C4-2B (cell line): Measurements from ENCODE around the gene TCERG1L.
"Not testable (repeated sequence)": the region's sequence is repeated elsewhere in the genome, so short reads cannot be mapped to it uniquely, and the experiment has no call there.

Source experiments
- H3K27ac ChIP-seq: fragments of 450-650 bp; 2 replicates; pipeline ENCODE4 v1.5.1; 2017
- ZFX ChIP-seq: fragments of 450-650 bp; IDR thresholded peaks from 2 replicates; pipeline ENCODE4 v1.6.1; 2017
- TF ChIP-seq, protein P1 (sequence below): fragments of 450-650 bp; conservative IDR thresholded peaks from 2 replicates; pipeline ENCODE4 v1.5.1; 2017; ENCODE audit warnings: mild to moderate bottlenecking

The TCERG1L gene

DNA sequence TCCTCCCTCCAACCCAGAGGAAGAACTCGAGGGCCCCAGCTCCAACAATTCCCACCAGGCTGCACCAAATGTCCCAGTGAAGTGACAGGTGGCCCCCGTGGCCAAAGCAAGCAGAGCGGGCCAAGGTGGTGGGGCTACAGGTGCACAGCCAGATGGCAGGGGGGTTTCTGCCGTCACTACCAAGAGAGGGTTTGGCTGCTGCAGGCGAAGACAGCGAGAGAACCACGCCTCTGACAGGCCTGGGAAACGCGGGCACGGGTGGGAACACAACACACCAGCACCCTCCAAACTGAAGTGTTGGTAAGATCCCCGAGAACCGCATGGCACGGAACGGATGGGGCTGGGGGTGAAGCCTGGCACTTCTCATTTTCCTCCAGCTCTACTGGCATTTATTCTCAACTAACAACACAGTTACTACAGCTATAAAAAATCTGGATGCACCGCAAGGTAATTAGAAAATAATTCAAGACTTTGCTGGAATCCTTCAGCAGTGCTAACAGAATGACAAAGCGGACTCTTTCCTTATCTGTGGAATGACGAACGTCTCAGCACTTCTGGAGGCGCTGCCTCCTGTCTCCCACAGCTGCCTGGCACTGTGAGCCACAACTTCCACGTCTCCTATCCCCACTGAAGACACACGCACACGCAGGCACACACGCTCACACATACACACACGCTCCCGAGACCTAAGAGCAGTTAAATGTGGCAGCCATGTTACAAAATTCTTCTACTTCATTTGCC, 167.9 kb downstream of the TCERG1L start:
- H3K27ac ChIP-seq: no peak overlapping the region
- TF ChIP-seq ZFX: no peak
- TF ChIP-seq, protein P1, sequence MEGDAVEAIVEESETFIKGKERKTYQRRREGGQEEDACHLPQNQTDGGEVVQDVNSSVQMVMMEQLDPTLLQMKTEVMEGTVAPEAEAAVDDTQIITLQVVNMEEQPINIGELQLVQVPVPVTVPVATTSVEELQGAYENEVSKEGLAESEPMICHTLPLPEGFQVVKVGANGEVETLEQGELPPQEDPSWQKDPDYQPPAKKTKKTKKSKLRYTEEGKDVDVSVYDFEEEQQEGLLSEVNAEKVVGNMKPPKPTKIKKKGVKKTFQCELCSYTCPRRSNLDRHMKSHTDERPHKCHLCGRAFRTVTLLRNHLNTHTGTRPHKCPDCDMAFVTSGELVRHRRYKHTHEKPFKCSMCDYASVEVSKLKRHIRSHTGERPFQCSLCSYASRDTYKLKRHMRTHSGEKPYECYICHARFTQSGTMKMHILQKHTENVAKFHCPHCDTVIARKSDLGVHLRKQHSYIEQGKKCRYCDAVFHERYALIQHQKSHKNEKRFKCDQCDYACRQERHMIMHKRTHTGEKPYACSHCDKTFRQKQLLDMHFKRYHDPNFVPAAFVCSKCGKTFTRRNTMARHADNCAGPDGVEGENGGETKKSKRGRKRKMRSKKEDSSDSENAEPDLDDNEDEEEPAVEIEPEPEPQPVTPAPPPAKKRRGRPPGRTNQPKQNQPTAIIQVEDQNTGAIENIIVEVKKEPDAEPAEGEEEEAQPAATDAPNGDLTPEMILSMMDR: no peak

DNA sequence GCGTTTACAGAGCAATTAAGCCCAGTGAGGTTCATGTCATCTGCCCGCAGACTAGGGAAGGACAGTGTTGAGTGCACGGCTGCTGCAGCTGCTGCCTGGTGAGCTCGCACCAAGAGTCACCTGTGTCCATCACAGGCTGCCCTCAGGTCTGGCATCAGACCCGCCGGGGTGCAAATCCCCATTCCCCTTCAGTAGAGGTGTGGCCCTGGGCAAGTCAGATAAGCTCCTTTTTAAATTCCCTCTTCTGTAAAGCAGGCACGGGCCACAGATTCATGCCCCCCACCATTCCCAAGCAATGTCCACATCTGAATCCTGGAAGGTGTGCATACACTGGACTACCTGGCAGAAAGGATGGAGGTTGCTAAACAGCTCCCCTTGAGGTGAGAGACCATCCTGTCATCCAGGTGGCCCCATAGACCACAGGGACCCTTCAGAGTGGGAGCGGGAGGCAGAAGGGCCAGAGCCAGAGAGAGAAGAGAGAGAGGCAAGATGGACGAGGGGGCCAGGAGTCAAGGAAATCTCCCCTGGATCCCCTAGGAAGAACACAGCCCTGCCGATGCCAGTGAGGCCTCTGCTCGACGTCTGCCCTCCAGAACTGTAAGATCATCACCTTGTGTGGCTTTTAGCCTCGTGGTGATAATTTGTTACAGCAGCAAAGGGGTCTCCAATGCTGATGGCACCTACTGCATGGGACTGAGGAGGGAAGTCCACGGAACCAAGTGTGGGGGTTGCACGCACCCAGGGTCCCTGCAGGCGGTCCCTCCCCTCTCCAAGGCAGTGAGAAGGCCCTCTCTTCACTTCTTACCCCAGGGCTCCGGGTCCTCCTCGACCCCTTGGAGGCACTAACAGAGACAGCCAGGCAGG, 168.8 kb downstream of the TCERG1L start:
- TF ChIP-seq, protein P1: no peak
- no peak for TF ChIP-seq ZFX

DNA sequence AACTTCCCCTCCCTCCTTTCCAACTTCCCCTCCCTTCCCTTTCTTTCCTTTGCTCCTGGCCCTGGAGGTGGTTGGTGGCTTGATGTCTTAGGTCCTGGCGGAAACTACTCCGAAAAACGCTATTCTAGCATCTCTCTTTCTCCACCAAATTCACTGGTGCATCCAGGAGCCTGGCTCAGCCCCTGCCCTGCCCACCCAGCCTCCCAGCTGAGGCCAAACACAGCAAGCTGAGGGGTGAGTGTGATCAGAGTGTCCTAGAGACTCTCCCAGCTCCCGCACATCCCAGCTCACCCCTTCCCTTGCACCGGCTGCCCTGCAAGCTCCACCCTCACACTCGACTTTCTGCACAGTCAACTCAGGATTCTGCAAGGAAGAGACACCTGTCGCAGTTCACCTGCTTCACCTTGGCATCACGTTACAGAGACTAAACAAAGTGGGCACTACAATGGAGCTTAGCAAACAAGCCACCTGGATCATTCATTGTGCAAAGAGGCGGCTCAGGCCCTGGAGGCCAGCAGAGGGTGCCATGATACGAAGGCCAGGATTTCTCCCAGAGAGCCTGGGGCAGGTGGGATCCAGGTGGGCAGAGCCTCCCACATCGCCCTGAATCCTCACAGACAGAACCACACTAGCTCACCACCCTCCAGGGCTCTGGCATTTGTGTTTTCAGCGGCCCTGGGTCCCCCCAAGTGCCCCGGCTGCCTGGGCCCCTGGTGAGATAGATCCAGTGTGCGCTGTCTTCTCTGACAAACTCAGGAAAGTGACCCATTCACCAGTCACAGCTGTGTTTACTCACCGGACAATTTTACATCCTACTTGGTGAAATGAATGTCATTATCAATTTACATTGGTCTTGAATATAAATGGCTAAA, 169.6 kb downstream of the TCERG1L start:
- no peak overlapping the region for H3K27ac ChIP-seq
- TF ChIP-seq, protein P1: no peak
- TF ChIP-seq ZFX: no peak

More for the DNA sequence above, 168.8 kb downstream of the TCERG1L start:
- H3K27ac ChIP-seq: no peak overlapping the region

DNA sequence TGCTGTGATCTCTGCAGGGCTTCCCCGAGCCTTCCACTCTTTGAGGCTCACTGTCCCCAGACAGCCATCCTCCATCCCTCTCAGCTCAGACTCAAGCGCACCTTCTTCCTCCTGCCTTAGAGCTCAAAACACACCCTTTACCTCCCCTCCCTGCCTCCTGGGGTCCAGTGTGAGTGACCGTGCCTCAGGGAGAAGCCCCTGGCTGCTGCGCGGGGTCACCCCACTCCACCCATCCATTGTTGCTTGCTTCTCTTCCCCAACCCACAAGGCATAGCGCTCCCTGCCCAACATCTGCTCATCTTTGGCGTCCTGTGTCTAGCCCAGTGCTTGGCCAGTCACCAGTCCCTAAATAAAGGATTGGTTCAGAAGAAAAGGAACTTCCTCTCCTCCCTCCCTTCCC, 170.3 kb downstream of the TCERG1L start:
- TF ChIP-seq, protein P1: no peak
- no peak for TF ChIP-seq ZFX
- no peak overlapping the region for H3K27ac ChIP-seq

DNA sequence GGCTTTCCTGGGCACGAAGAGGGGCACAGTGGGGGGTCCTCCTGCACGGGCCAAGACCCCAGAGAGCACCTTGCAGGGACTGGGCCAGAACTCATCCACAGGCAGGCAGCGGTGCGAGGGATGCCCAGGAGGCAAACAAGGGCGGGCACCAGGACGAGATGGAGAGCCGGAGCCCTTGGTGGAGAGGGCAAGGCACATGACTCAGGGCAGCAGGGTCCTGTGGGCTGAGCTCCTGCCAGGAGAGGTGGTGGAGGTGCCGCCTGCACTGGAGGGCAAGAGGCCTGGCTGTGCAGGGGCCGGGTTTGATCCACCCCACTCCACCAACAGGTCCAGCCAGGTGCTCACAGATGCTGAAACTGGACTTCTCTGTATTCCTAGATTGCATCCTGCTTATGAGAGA, 170.9 kb downstream of the TCERG1L start:
- TF ChIP-seq, protein P1: no peak
- TF ChIP-seq ZFX: no peak
- H3K27ac ChIP-seq: no peak overlapping the region

DNA sequence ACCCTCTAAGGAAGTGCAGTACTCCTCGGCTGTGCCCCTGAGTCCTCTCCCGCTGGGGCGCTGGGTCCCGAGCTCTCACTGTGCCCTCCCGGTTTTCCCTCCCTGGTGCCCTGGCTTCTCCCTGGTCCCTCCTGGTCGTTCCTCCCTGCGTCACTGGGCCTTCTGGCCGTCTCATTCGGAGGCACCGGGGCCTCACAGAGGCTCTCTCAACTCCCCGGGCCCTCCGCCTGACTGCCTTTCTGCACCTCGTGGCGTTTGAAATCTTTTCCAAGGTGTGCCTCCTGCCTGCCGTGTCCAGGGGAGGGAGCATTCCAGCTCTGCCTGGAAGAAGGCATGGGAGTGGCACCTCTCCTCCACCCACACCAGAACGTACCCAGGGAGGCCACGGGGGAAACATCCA, 174.3 kb downstream of the TCERG1L start:
- no peak overlapping the region for H3K27ac ChIP-seq
- no peak for TF ChIP-seq ZFX
- TF ChIP-seq, protein P1: no peak

DNA sequence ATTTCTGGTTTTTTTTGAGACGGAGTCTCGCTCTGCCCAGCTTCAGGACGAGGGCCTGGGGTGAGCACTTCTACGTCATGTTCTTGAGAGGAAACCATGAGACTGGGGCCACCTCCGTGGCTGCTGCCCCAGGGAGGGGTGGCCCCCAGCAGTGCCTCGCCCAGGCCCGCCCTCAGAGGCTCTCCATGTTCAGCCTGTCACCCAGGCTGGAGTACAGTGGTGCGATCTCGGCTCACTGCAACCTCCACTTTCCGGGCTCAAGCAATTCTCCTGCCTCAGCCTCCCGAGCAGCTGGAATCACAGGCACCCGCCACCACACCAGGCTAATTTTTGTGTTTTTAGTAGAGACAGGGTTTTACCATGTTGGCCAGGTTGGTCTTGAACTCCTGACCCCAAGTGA, 175.2 kb downstream of the TCERG1L start:
- not testable (repeated sequence) for H3K27ac ChIP-seq
